NCI-H2107 (cell line): ENCODE data around the gene SVIL.

Source experiments
- DNase-seq: peaks from one replicate; lab custom pipeline; 2025; lab: John Stamatoyannopoulos, UW

Gene SVIL

GRCh38 chr10:29411666-29412315, 223.0 kb downstream of the SVIL start:
- no peak for DNase-seq

GRCh38 chr10:29409241-29410054, 225.3 kb downstream of the SVIL start:
- no peak for DNase-seq

GRCh38 chr10:29408847-29409240, 225.9 kb downstream of the SVIL start:
- no peak for DNase-seq
